HepG2 (cell line): ENCODE data around the gene SYCE3. TPM values are rescaled to one million over a fixed set of nuclear protein-coding genes. Genes with fewer than 3 reads are reported as not detected.

ENCODE experiments used
- DPF2 ChIP-seq: sonication (generic); formaldehyde crosslinking; IDR thresholded peaks from 2 replicates; pipeline ENCODE4 v1.4.0; 2020; ENCODE audit warnings: mild to moderate bottlenecking, low read depth, missing genetic modification reagents, borderline replicate concordance
- GPBP1L1 ChIP-seq: sonication (generic); formaldehyde crosslinking; IDR thresholded peaks from 2 replicates; pipeline ENCODE4 v1.5.0; 2020; ENCODE audit warnings: mild to moderate bottlenecking, missing genetic modification reagents
- LCORL ChIP-seq, 2 experiments: fragments of 450-650 bp in 1 of 2; sonication (generic) in 1 of 2; formaldehyde crosslinking in 1 of 2; IDR thresholded peaks; 2 replicates each; pipeline versions ENCODE4 v1.5.0 to v1.6.1; 2017 to 2020; ENCODE audit warnings: antibody characterized with exemption in 1 of 2, missing genetic modification reagents in 1 of 2
- NCOR1 ChIP-seq: fragments of 200-600 bp; sonication (generic); IDR thresholded peaks from 2 replicates; pipeline ENCODE4 v1.7.0; 2017; ENCODE audit warnings: antibody characterized with exemption, low read length, borderline replicate concordance
- NFYC ChIP-seq: IDR thresholded peaks from 2 replicates; pipeline ENCODE4 v1.6.1; 2016; ENCODE audit warnings: missing genetic modification reagents, missing compliant biosample characterization
- PRDM10 ChIP-seq: sonication (generic); formaldehyde crosslinking; IDR thresholded peaks from 2 replicates; pipeline ENCODE4 v1.4.0; 2020; ENCODE audit warnings: low read depth, missing genetic modification reagents
- RERE ChIP-seq: IDR thresholded peaks from 2 replicates; pipeline ENCODE4 v1.6.1; 2016; ENCODE audit warnings: low read depth, missing genetic modification reagents, missing compliant biosample characterization
- SUZ12 ChIP-seq: fragments of 150-350 bp; IDR thresholded peaks from 2 replicates; pipeline ENCODE4 v1.6.1; 2014; ENCODE audit warnings: low read depth, low read length
- THRA ChIP-seq: sonication (generic); formaldehyde crosslinking; IDR thresholded peaks from 2 replicates; pipeline ENCODE4 v1.4.0; 2020; ENCODE audit warnings: missing genetic modification reagents, borderline replicate concordance
- TSC22D2 ChIP-seq: sonication (generic); formaldehyde crosslinking; IDR thresholded peaks from 2 replicates; pipeline ENCODE4 v1.5.1; 2020; ENCODE audit warnings: missing genetic modification reagents, mild to moderate bottlenecking, borderline replicate concordance
- ZFP36 ChIP-seq: fragments of 150-350 bp; IDR thresholded peaks from 2 replicates; pipeline ENCODE4 v1.6.1; 2018; ENCODE audit warnings: borderline replicate concordance, low read length, low read depth; ENCODE audit not compliant: partially characterized antibody
- ZNF292 ChIP-seq: sonication (generic); formaldehyde crosslinking; IDR thresholded peaks from 2 replicates; pipeline ENCODE4 v1.8.1; 2022; ENCODE audit warnings: mild to moderate bottlenecking, low read depth, missing genetic modification reagents, borderline replicate concordance
- ZNF691 ChIP-seq: sonication (generic); formaldehyde crosslinking; IDR thresholded peaks from 2 replicates; pipeline ENCODE4 v1.4.0; 2020; ENCODE audit warnings: missing genetic modification reagents, low read depth, mild to moderate bottlenecking, borderline replicate concordance
- ZZZ3 ChIP-seq: sonication (generic); formaldehyde crosslinking; IDR thresholded peaks from 2 replicates; pipeline ENCODE4 v1.4.0; 2020; ENCODE audit warnings: missing genetic modification reagents, mild to moderate bottlenecking, borderline replicate concordance
- polyA plus RNA-seq, 8 experiments: library from polyadenylated mRNA; depleted of rRNA in 3 of 8; stranded (reverse) in 7 of 8; unstranded in 1 of 8; fragments of >200 nt; fragmentation: Illumina TruSeq in 4 of 8; extraction: Trizol in 4 of 8; gene quantifications; 2 replicates each; pipeline versions ENCODE4 v1.2.1 to v1.2.3, GENCODE V29; 2011 to 2016; ENCODE audit warnings: low read depth in 4 of 8, missing spikeins in 1 of 8, mixed read lengths in 1 of 8; ENCODE audit not compliant: insufficient read depth in 1 of 8
- total RNA-seq, 5 experiments: library from RNA; depleted of rRNA; stranded (reverse); fragments of >200 nt; fragmentation: Illumina TruSeq; extraction: Trizol; gene quantifications; 2 replicates each; pipeline ENCODE4 v1.2.3, GENCODE V29; 2016; ENCODE audit warnings: low read depth in 1 of 5

The SYCE3 gene
- total and polyA plus RNA-seq, 2 of the 13 experiments (the other 11 are each of a cell fraction or from before 2014, with no cell fraction given) = not detected

- TF ChIP-seq RERE (CRISPR knock-in tag) = peak; percentile 62; the same call in 1 of the 2 replicates
- peak; percentile 97 for TF ChIP-seq ZNF691 (CRISPR knock-in tag)
- TF ChIP-seq NCOR1 = no peak
- TF ChIP-seq DPF2 = no peak
- peak; percentile 95 for TF ChIP-seq THRA (CRISPR knock-in tag)
- peak; percentile 53; the same call in 1 of the 2 replicates for TF ChIP-seq NFYC (CRISPR knock-in tag)
- peak; percentile 95 for TF ChIP-seq ZZZ3
- TF ChIP-seq ZNF292 = no peak
- TF ChIP-seq PRDM10 (CRISPR knock-in tag) = peak; percentile 89
- TF ChIP-seq GPBP1L1 (CRISPR knock-in tag) = no peak
- no peak for TF ChIP-seq LCORL (IDR thresholded peaks at IDR 0.05)
- TF ChIP-seq LCORL (CRISPR knock-in tag; IDR thresholded peaks at IDR 0.05) = peak; percentile 41; the same call in 1 of the 2 replicates
- TF ChIP-seq TSC22D2 (CRISPR knock-in tag) = peak; percentile 100
- no peak for TF ChIP-seq ZFP36
- TF ChIP-seq SUZ12 = no peak
Measured at GRCh38 chr22:50599816-50600455, 37.2 kb upstream of the SYCE3 start (continued).
